IMR-90 (cell line): ENCODE measurements around the gene TMIGD1.

ENCODE experiments used
- CEBPB ChIP-seq: IDR thresholded peaks from 2 replicates; pipeline ENCODE4 v1.6.1; 2012; ENCODE audit warnings: low read depth, low read length, improper control_type of control experiment
- CTCF ChIP-seq: conservative IDR thresholded peaks from 2 replicates; pipeline ENCODE4 v1.5.1; 2012; ENCODE audit warnings: mild to moderate bottlenecking, low read depth, low read length, improper control_type of control experiment
- ELK1 ChIP-seq: fragments of 150-350 bp; IDR thresholded peaks from 2 replicates; pipeline ENCODE4 v1.6.1; 2016; ENCODE audit warnings: low read depth, mild to moderate bottlenecking, low read length, moderate library complexity, borderline replicate concordance
- NFE2L2 ChIP-seq: fragments of 150-350 bp; IDR thresholded peaks from 2 replicates; pipeline ENCODE4 v1.6.1; 2016; ENCODE audit warnings: low read depth, mild to moderate bottlenecking, low read length
- POLR2A ChIP-seq: IDR thresholded peaks from 2 replicates; pipeline ENCODE4 v1.6.1; 2012; ENCODE audit warnings: mild to moderate bottlenecking, low read depth, low read length
- RAD21 ChIP-seq: IDR thresholded peaks from 2 replicates; pipeline ENCODE4 v1.6.1; 2012; ENCODE audit warnings: low read length, improper control_type of control experiment
- RCOR1 ChIP-seq: IDR thresholded peaks from 2 replicates; pipeline ENCODE4 v1.6.1; 2012; ENCODE audit warnings: mild to moderate bottlenecking, low read length, improper control_type of control experiment; ENCODE audit not compliant: insufficient replicate concordance
- RFX5 ChIP-seq: IDR thresholded peaks from 2 replicates; pipeline ENCODE4 v1.8.0; 2012; ENCODE audit warnings: low read depth, mild to moderate bottlenecking, low read length, moderate library complexity
- SMC3 ChIP-seq: fragments of 150-350 bp; IDR thresholded peaks from 2 replicates; pipeline ENCODE4 v1.6.1; 2016; ENCODE audit warnings: low read depth, mild to moderate bottlenecking, antibody characterized with exemption, low read length, moderate library complexity
- USF2 ChIP-seq: fragments of 150-350 bp; IDR thresholded peaks from 2 replicates; pipeline ENCODE4 v1.6.1; 2017; ENCODE audit warnings: mild to moderate bottlenecking, antibody characterized with exemption, low read length, low read depth

GRCh38 chr17:30273373-30273772 is 60.5 kb downstream of the TMIGD1 start:
- TF ChIP-seq USF2 (no peak), CTCF (no peak), POLR2A (no peak), NFE2L2 (no peak), RAD21 (no peak), RFX5 (no peak), RCOR1 (no peak), CEBPB (no peak), ELK1 (no peak), SMC3 (no peak)
